ENCODE data around the gene EXOC6.

The EXOC6 gene

GRCh38 chr10:93067443-93068365, 219.4 kb downstream of the EXOC6 start:
- no peak overlapping the region for H3K4me3 ChIP-seq (ENCODE audit: low read length)
- H3K9ac ChIP-seq (ENCODE audit: low read length): no peak overlapping the region
- H3K27me3 ChIP-seq (ENCODE audit: control insufficient read depth, insufficient read depth, low read length): peaks cover 40% of the 10 kb centered on the region
- no peak overlapping the region for H3K27ac ChIP-seq (ENCODE audit: low read depth, low read length)
- no peaks in the 10 kb centered on the region for H3K36me3 ChIP-seq (ENCODE audit: control insufficient read depth, insufficient read depth, low read length)
- H3K4me1 ChIP-seq (ENCODE audit: control insufficient read depth, insufficient read depth, low read length): no peaks in the 10 kb centered on the region

- H3K4me1 ChIP-seq (ENCODE audit: control insufficient read depth, insufficient read depth, low read length): no peaks in the 10 kb centered on the region
- no peak overlapping the region for H3K9ac ChIP-seq (ENCODE audit: low read length)
- no peaks in the 10 kb centered on the region for H3K36me3 ChIP-seq (ENCODE audit: control insufficient read depth, insufficient read depth, low read length)
- no peak overlapping the region for H3K4me3 ChIP-seq (ENCODE audit: low read length)
- H3K27ac ChIP-seq (ENCODE audit: low read depth, low read length): no peak overlapping the region
- H3K27me3 ChIP-seq (ENCODE audit: control insufficient read depth, insufficient read depth, low read length): peaks cover 46% of the 10 kb centered on the region
Observed at GRCh38 chr10:93068411-93069244, 220.3 kb downstream of the EXOC6 start.

GRCh38 chr10:93069245-93069561, 220.9 kb downstream of the EXOC6 start:
- Histone ChIP-seq H3K36me3 (ENCODE audit: control insufficient read depth, insufficient read depth, low read length) (no peaks in the 10 kb centered on the region), H3K9ac (ENCODE audit: low read length) (no peak overlapping the region), H3K4me1 (ENCODE audit: control insufficient read depth, insufficient read depth, low read length) (no peaks in the 10 kb centered on the region), H3K27me3 (ENCODE audit: control insufficient read depth, insufficient read depth, low read length) (peaks cover 46% of the 10 kb centered on the region), H3K4me3 (ENCODE audit: low read length) (no peak overlapping the region), H3K27ac (ENCODE audit: low read depth, low read length) (no peak overlapping the region)

- Histone ChIP-seq H3K27me3 (ENCODE audit: control insufficient read depth, insufficient read depth, low read length) (peaks cover 53% of the 10 kb centered on the region), H3K4me3 (ENCODE audit: low read length) (no peak overlapping the region), H3K4me1 (ENCODE audit: control insufficient read depth, insufficient read depth, low read length) (no peaks in the 10 kb centered on the region), H3K27ac (ENCODE audit: low read depth, low read length) (no peak overlapping the region), H3K36me3 (ENCODE audit: control insufficient read depth, insufficient read depth, low read length) (no peaks in the 10 kb centered on the region), H3K9ac (ENCODE audit: low read length) (no peak overlapping the region)
Observed at GRCh38 chr10:93070378-93071176, 222.3 kb downstream of the EXOC6 start.

- H3K4me3 ChIP-seq (ENCODE audit: low read length): no peak overlapping the region
- H3K4me1 ChIP-seq (ENCODE audit: control insufficient read depth, insufficient read depth, low read length): no peaks in the 10 kb centered on the region
- peaks cover 53% of the 10 kb centered on the region for H3K27me3 ChIP-seq (ENCODE audit: control insufficient read depth, insufficient read depth, low read length)
- H3K36me3 ChIP-seq (ENCODE audit: control insufficient read depth, insufficient read depth, low read length): no peaks in the 10 kb centered on the region
- H3K27ac ChIP-seq (ENCODE audit: low read depth, low read length): no peak overlapping the region
- H3K9ac ChIP-seq (ENCODE audit: low read length): no peak overlapping the region
Observed at GRCh38 chr10:93071177-93071472, 222.8 kb downstream of the EXOC6 start.

- Histone ChIP-seq H3K4me1 (ENCODE audit: control insufficient read depth, insufficient read depth, low read length) (no peaks in the 10 kb centered on the region), H3K27ac (ENCODE audit: low read depth, low read length) (no peak overlapping the region), H3K4me3 (ENCODE audit: low read length) (peak overlapping the region; percentile 55), H3K27me3 (ENCODE audit: control insufficient read depth, insufficient read depth, low read length) (peaks cover 52% of the 10 kb centered on the region), H3K36me3 (ENCODE audit: control insufficient read depth, insufficient read depth, low read length) (no peaks in the 10 kb centered on the region), H3K9ac (ENCODE audit: low read length) (no peak overlapping the region)
Observed at GRCh38 chr10:93071674-93072224, 223.4 kb downstream of the EXOC6 start.

GRCh38 chr10:93072225-93072712, 223.9 kb downstream of the EXOC6 start:
- peaks cover 48% of the 10 kb centered on the region for H3K27me3 ChIP-seq (ENCODE audit: control insufficient read depth, insufficient read depth, low read length)
- H3K9ac ChIP-seq (ENCODE audit: low read length): no peak overlapping the region
- H3K36me3 ChIP-seq (ENCODE audit: control insufficient read depth, insufficient read depth, low read length): no peaks in the 10 kb centered on the region
- H3K4me3 ChIP-seq (ENCODE audit: low read length): peak overlapping the region; percentile 55
- no peaks in the 10 kb centered on the region for H3K4me1 ChIP-seq (ENCODE audit: control insufficient read depth, insufficient read depth, low read length)
- no peak overlapping the region for H3K27ac ChIP-seq (ENCODE audit: low read depth, low read length)

GRCh38 chr10:93072713-93073538, 224.6 kb downstream of the EXOC6 start:
- Histone ChIP-seq H3K36me3 (ENCODE audit: control insufficient read depth, insufficient read depth, low read length) (no peaks in the 10 kb centered on the region), H3K27ac (ENCODE audit: low read depth, low read length) (no peak overlapping the region), H3K4me3 (ENCODE audit: low read length) (peak overlapping the region; percentile 55), H3K4me1 (ENCODE audit: control insufficient read depth, insufficient read depth, low read length) (no peaks in the 10 kb centered on the region), H3K9ac (ENCODE audit: low read length) (no peak overlapping the region), H3K27me3 (ENCODE audit: control insufficient read depth, insufficient read depth, low read length) (peaks cover 43% of the 10 kb centered on the region)

- H3K27ac ChIP-seq (ENCODE audit: low read depth, low read length): no peak within 1 kb of the TSS
- H3K27me3 ChIP-seq (ENCODE audit: control insufficient read depth, insufficient read depth, low read length): peaks cover 41% of the 10 kb centered on the region
- H3K9ac ChIP-seq (ENCODE audit: low read length): no peak within 1 kb of the TSS
- H3K4me1 ChIP-seq (ENCODE audit: control insufficient read depth, insufficient read depth, low read length): no peaks in the 10 kb centered on the region
- H3K4me3 ChIP-seq (ENCODE audit: low read length): peak within 1 kb of the TSS; percentile 55
- H3K36me3 ChIP-seq (ENCODE audit: control insufficient read depth, insufficient read depth, low read length): no peaks in the 10 kb centered on the region
Observed at GRCh38 chr10:93073539-93074146, 225.3 kb downstream of the EXOC6 start, which contains the start of gene CYP26A1. Gene CYP26A1, plus strand, starts transcription at chr10:93073893. Its CDS starts 42 bp downstream, at chr10:93073935.

- H3K36me3 ChIP-seq (ENCODE audit: control insufficient read depth, insufficient read depth, low read length): no peaks in the 10 kb centered on the region
- no peak overlapping the region for H3K27ac ChIP-seq (ENCODE audit: low read depth, low read length)
- peak overlapping the region; percentile 11 for H3K4me3 ChIP-seq (ENCODE audit: low read length)
- H3K9ac ChIP-seq (ENCODE audit: low read length): no peak overlapping the region
- H3K27me3 ChIP-seq (ENCODE audit: control insufficient read depth, insufficient read depth, low read length): peaks cover 37% of the 10 kb centered on the region
- no peaks in the 10 kb centered on the region for H3K4me1 ChIP-seq (ENCODE audit: control insufficient read depth, insufficient read depth, low read length)
Observed at GRCh38 chr10:93074147-93074596, 225.9 kb downstream of the EXOC6 start.

Measured in rectal smooth muscle tissue (tissue), 1 donor.